Renal cortical epithelial cell (primary cell): ENCODE results near the gene NKAIN1. TPM values are rescaled to one million over a fixed set of nuclear protein-coding genes. Genes with fewer than 3 reads are reported as not detected.
"Not testable (repeated sequence)": the region's sequence is repeated elsewhere in the genome, so short reads cannot be mapped to it uniquely, and the experiment has no call there.

Source experiments
- DNase-seq: peaks from one replicate; pipeline ENCODE4 v3.0.0-alpha.2; 2011; ENCODE audit warnings: low read depth
- total RNA-seq: library from RNA; depleted of rRNA; stranded (reverse); fragments of >200 nt; gene quantifications from 2 replicates; pipeline ENCODE4 v1.2.3, GENCODE V29; 2014

The NKAIN1 gene
- total RNA-seq, 1 donor from 2014 or later, result 0.10 TPM

DNA sequence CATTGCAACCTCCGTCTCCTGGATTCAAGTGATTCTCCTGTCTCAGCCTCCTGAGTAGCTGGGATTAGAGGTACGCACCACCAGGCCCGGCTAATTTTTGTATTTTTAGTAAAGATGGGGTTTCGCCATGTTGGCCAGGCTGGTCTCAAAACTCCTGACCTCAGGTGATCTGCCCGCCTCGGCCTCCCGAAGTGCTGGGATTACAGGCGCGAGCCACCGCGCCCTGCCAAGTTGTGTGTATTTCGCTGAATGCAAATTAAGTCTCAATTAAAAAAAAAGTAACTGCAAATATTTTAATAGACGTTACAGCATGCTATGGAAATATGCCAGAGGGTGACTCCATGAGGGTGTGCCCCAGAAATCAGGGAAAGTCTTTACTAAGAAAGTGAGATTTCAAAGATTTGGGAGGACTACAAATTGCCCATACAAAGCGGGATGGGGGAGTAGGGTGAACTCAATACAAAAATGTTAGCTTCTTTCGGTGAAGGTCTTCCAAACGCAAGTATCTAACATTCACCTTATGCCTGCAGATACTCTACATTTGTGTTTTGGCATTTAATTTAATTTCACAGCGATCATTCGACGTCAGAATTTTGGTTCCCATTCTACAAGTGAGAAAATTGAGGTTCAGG lies 85.6 kb downstream of the NKAIN1 start:
- no peak for DNase-seq

DNA sequence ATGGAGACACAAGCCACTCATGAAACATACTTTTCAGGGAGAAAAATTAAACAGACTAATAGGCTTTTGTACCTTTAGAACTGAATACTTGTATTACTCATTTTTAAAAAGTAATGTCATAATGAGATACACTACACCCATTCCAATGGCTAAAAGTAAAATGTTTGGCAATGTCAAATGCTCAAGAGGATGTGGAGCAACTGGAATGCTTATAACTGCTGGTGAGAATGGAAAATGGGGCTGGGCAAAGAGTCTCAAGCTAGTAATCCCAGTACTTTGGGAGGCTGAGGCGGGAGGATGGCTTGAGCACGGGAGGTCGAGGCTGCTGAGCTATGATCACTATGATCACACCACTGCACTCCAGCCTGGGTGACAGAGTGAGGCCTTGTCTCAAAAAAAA lies 86.3 kb downstream of the NKAIN1 start:
- DNase-seq, result no peak

DNA sequence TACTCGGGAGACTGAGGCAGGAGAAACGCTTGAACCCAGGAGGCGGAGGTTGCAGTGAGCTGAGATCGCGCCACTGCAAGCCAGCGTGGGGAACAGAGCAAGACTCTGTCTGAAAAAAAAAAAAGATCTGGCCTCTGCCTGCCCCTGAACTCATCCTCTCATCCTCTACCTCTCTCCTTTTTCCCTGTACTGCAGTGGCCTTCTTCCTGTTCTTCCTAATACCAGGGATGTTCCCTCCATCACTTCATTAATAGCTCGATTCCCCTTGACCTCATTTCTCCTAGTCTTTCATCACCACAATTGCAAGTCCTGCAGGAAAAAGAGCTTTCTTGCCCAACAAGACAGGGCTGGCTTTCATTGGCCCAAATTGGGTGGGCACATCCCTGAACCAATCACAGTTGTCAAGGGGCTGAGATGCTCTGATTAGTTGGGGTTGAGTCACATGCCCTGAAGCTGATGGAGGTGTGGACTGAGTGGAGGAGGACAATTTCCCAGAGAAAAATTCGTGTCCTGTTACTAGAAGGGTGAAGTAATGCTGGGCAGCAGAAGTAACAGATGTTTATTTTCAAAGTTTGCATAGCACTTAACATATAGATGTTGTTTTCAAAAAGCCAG lies 87.4 kb downstream of the NKAIN1 start:
- DNase-seq, result peak; percentile 69

DNA sequence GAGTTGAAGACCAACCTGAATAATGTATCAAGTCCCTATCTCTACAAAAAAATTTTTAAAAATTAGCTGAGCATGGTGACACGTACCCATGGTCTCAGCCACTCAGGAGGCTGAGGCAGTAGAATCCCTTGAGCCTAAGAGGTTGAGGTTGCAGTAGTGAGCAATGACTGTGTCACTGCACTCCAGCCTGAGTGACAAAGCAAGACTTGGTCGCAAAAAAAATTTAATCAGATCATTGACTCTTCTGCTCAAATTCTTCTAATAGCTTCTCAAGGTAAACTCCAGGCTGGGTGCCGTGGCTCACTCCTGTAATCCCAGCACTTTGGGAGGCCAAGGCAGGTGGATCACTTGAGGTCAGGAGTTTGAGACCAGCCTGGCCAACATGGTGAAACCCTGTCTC lies 88.3 kb downstream of the NKAIN1 start:
- DNase-seq, result no peak

DNA sequence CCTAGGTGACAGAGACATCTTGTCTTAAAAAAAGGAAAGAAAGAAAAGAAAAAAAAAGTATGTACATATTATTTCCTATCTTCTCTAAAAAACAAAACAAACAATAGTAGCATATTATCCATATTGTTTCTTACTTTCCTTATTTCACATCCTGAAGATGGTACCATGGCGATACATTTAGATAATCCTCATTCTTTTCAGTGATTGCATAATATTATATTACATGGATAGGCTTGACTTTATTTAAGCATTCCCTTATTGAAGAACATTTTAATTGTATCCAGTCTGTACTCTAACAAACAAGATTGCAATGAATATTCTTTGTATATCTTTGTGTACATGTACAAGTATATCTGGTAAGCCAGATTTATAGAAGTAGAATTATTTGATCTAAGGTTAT lies 91.3 kb downstream of the NKAIN1 start:
- no peak for DNase-seq

DNA sequence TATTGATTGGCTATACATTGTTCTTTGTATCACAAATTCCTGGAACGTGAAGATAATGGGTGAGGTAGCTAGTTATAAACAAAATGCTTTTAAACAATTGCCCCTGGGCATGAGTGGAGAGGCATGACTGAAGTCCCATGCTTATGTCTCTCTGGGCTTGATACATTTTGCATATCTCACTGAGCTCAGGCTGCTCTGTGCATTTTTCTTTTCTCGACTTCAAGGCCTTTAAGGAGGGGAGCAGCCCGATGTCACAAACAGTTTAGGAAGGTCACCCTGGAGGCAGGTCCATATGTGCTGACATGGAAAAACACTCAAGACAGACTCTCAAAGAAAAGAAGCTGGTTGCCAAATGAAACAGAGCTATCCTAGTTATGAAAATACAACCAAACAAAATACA lies 94.0 kb downstream of the NKAIN1 start:
- no peak for DNase-seq

DNA sequence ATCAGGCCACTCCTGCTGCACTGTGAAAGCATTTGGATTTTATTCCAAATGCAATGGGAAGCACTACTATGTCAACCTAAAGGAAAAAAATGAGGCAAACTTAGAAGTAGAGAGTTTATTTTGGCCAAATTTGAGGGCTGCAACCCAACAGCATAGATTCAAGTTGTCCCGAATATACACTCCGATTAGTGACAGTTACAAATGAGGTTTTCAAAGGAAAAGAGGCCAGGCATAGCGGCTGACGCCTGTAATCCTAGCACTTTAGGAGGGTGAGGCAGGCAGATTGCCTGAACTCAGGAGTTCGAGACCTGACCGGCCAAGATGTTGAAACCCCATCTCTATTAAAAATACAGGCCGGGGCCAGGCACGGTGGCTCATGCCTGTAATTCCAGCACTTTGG lies 95.2 kb downstream of the NKAIN1 start:
- no peak for DNase-seq

DNA sequence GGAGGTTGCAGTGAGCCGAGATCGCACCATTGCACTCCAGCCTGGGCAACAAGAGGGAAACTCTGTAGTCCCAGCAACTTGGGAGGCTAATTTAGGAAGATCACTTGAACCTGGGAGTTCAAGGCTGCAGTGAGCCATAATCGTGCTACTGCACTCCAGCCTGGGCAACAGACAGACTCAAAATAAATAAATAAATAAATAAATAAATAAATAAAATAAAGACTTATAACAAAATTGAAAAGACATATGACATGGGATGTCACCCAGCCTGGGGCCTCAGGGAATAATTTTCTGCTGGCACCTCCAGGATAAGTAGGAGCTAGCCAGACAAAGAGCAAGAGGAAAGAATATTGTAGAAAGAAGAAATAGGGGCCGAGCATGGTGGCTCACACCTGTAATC lies 96.2 kb downstream of the NKAIN1 start:
- DNase-seq, result no peak

DNA sequence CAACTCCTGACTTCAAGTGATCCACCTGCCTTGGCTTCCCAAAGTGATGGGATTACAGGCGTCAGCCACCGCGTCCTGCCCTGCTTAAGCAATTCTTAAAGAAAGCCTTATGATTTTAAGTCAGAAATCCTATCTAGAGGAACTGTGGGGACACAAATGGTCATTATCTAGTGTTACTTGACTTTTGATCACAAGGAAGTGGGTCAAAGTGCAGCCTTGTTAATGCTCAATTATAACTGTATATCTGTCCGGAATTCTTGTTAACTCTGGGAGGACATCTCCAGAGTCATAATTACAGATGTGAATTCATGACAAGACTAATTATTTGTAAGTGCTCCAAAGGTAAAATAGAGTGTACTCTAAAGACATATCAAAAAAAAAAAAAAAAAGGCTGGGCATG lies 97.3 kb downstream of the NKAIN1 start:
- no peak for DNase-seq

DNA sequence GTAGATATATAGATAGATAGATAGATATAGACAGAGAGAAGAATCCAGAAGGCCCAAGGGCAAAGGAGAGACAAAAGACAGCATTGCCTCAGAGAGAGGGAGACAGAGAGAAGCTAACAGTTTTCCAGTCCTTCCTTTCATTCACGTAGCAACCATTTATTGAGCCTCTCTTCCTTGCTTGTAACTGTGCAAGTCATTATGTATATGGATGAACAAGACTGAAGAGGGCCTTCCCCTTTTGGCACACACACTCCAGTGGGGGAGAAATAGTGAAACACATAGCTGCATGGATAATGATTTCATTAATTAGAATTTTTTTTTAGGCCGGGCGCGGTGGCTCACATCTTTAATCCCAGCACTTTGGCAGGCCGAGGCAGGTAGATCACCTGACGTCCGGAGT lies 99.4 kb downstream of the NKAIN1 start:
- DNase-seq, result no peak

DNA sequence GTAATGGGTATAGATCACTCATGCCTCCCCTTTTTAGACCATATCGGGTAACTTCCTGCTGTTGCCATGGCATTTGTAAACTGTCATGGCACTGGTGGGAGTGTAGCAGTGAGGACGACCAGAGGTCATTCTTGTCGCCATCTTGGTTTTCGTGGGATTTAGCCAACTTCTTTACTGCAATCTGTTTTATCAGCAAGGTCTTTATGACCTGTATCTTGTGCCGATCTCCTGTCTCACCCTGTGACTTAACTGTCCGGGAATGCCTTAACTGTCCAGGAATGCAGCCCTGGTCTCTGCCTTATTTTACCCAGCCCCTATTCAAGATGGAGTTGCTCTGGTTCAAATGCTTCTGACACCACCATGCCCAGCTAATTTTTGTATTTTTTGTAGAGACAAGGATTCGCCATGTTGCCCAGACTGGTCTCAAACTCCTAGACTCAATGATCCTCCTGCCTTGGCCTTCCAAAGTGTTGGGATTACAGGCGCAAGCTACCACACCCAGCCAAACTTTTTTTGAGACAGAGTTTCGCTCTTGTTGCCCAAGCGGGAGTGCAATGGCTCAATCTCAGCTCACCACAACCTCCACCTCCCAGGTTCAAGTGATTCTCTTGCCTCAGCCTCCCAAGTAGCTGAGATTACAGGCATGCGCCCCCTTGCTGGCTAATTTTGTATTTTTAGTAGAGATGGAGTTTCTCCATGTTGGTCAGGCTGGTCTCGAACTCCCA lies 100.7 kb downstream of the NKAIN1 start:
- not testable (repeated sequence) for DNase-seq

DNA sequence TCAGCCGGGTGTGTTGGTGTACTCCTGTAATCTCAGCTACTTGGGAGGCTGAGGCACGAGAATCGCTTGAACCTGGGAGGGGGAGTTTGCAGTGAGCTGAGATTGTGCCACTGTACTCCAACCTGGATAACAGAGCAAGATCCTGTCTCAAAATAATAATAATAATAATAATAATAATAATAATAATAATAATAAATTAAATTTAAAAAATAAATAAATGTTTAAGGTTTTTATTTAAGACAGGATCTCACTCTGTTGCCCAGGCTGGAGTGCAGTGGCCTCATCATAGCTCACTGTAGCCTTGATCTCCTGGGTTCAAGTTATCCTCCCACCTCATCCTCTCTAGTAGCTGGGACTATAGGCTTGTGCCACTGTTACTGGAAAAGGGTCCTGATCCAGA lies 101.8 kb downstream of the NKAIN1 start:
- not testable (repeated sequence) for DNase-seq

DNA sequence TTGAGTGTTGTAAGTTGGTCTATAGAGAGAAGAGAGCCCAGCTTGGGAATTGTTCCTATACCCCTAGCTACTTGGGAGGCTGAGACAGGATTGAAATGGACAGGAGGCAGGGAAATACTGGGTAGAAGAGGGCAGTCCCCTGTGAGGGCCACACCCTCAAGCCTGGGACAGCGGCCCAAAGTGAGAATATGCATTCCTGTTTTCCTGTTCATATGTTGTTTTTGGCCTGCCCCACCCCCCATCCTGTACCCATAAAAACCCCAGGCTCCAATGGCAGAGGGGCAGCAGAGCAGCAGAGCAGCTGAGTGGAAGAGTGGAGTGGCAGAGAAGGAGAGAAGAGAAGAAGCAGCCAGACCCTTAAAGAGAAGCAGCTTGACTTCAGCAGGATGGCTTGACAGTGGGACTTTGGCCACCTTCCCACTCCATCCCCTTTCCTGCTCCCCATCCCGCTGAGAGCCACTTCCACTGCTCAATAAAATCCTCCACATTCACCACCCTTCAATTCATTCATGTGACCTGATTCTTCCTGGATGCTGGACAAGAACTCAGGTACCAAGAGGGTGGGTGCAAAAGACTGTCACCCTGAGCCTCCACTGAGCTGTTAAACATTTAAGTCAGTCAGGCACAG lies 103.6 kb downstream of the NKAIN1 start:
- no peak for DNase-seq

DNA sequence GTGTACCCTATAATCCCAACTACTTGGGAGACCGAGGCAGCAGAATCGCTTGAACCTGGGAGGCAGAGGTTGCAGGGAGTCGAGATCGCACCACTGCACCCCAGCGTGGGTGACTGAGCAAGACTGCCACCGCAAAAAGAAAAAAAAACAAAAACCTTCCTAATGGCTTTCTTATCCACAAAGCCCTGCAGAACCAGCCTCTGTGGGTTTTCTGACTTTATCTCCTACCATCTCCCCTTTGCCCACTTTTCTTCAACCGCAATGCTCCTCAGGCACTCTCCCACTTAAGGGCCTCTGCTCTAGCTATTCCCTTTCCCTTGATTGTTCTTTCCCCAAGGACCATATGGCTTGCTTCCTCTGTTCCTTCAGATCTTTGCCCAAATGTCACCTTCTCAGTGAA lies 106.3 kb downstream of the NKAIN1 start:
- no peak for DNase-seq

Other genes starting within 250 kb of the NKAIN1 start
- 47.8 and 185 TPM in 2 replicates for gene PUM1, start 174.2 kb downstream of the NKAIN1 start, total RNA-seq
- 54.7 and 117 TPM in 2 replicates for gene SNRNP40, start 56.9 kb upstream of the NKAIN1 start, total RNA-seq
- gene ZCCHC17, start 57.1 kb upstream of the NKAIN1 start, total RNA-seq, result 50.9 and 68.8 TPM in 2 replicates
- 11.3 and 74.1 TPM in 2 replicates for gene FABP3, start 133.2 kb upstream of the NKAIN1 start, total RNA-seq
- 16.5 and 38.6 TPM in 2 replicates for gene SERINC2, start 173.3 kb upstream of the NKAIN1 start, total RNA-seq